ENCODE measurements around the gene TMEM185B. TPM values are rescaled to one million over a fixed set of nuclear protein-coding genes. Genes with fewer than 3 reads are reported as not detected.

The TMEM185B gene
- total and polyA plus RNA-seq, 4 donors: 1.8 to 8.5 (median 6.8) TPM

DNA sequence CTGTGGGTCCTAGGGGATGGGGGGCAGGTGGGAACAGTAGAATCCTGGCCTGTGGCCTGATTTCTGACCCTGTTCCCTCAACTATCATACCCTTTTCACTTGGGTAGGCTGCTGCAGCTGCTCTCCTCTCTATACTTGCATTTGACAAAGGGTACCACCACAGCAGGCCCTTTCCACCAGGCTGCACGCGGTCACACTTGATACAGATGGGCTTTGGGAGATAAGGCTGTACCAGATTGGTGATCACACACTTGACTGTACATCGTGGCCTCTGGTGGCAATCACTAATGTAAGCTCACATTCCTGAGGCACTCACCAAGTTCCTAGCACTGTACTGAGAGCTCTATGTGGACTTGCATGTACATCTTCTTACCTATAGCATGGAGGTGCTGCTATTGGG is 27.9 kb upstream of the TMEM185B start:
- Histone ChIP-seq H3K36me3 (ENCODE audit: control insufficient read depth in 4 of 4, insufficient read depth in 3 of 4, low read depth in 1 of 4, low read length in 3 of 4) (no peaks in the 10 kb centered on the region), H3K4me1 (ENCODE audit: control insufficient read depth in 4 of 4, insufficient read depth in 4 of 4, low read length in 3 of 4) (peaks cover 0 to 16% (median 11%) of the 10 kb centered on the region in 4 donors), H3K9me3 (ENCODE audit: control insufficient read depth in 4 of 4, low read length in 3 of 4) (no peaks in the 10 kb centered on the region), H3K9ac (ENCODE audit: low read depth in 1 of 2, low read length in 2 of 2) (no peak overlapping the region), H3K27ac (ENCODE audit: low read depth in 1 of 2, low read length in 2 of 2) (no peak overlapping the region), H3K27me3 (ENCODE audit: control insufficient read depth in 4 of 4, insufficient read depth in 4 of 4, low read length in 3 of 4) (no peaks in the 10 kb centered on the region), H3K4me3 (ENCODE audit: low read depth in 1 of 3, low read length in 3 of 3) (no peak overlapping the region)
- WGBS: 89% methylated on average over 3 of the region's 3 CpGs
- no peak for DNase-seq (ENCODE audit: low spot score)
- no peak for TF ChIP-seq JUND (IDR thresholded peaks at IDR 0.05)
- TF ChIP-seq, protein P1, sequence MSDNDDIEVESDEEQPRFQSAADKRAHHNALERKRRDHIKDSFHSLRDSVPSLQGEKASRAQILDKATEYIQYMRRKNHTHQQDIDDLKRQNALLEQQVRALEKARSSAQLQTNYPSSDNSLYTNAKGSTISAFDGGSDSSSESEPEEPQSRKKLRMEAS (IDR thresholded peaks at IDR 0.05): no peak
- no peak for TF ChIP-seq YY1 (IDR thresholded peaks at IDR 0.05)
- TF ChIP-seq SP1 (IDR thresholded peaks at IDR 0.05): no peak
- TF ChIP-seq, protein P2, sequence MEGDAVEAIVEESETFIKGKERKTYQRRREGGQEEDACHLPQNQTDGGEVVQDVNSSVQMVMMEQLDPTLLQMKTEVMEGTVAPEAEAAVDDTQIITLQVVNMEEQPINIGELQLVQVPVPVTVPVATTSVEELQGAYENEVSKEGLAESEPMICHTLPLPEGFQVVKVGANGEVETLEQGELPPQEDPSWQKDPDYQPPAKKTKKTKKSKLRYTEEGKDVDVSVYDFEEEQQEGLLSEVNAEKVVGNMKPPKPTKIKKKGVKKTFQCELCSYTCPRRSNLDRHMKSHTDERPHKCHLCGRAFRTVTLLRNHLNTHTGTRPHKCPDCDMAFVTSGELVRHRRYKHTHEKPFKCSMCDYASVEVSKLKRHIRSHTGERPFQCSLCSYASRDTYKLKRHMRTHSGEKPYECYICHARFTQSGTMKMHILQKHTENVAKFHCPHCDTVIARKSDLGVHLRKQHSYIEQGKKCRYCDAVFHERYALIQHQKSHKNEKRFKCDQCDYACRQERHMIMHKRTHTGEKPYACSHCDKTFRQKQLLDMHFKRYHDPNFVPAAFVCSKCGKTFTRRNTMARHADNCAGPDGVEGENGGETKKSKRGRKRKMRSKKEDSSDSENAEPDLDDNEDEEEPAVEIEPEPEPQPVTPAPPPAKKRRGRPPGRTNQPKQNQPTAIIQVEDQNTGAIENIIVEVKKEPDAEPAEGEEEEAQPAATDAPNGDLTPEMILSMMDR (IDR thresholded peaks at IDR 0.05; ENCODE audit: low read depth, low read length, missing input control): no peak
- TF ChIP-seq FOXA2 (IDR thresholded peaks at IDR 0.05): no peak
- no peak for TF ChIP-seq RXRA (IDR thresholded peaks at IDR 0.05)
- TF ChIP-seq, protein P3, sequence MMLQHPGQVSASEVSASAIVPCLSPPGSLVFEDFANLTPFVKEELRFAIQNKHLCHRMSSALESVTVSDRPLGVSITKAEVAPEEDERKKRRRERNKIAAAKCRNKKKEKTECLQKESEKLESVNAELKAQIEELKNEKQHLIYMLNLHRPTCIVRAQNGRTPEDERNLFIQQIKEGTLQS (IDR thresholded peaks at IDR 0.05): no peak

DNA sequence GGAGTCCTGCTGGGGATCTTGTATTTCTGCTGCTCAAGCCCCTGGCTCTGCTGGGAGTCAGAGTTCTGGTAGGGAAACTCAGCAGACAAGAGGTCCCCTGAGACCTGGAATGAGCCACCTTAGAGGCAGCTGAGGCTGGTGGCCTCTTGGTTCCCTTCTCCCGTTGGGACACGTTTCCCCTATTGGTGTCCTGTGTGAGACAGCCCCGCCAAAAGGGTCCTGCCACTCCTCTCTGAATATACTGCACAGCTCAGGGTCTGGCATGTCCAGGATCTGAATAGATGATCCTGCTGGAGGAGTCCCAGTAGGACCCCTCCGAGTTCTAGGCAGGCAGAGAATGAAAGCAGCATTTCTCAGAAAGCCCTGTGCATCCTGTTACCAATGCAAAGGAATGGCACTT is 27.4 kb upstream of the TMEM185B start:
- no peak for DNase-seq (ENCODE audit: low spot score)
- H3K4me3 ChIP-seq (ENCODE audit: low read depth in 1 of 3, low read length in 3 of 3): no peak overlapping the region
- no peaks in the 10 kb centered on the region for H3K9me3 ChIP-seq (ENCODE audit: control insufficient read depth in 4 of 4, low read length in 3 of 4)
- H3K4me1 ChIP-seq (ENCODE audit: control insufficient read depth in 4 of 4, insufficient read depth in 4 of 4, low read length in 3 of 4): peaks cover 0 to 16% (median 11%) of the 10 kb centered on the region in 4 donors
- no peaks in the 10 kb centered on the region for H3K27me3 ChIP-seq (ENCODE audit: control insufficient read depth in 4 of 4, insufficient read depth in 4 of 4, low read length in 3 of 4)
- H3K9ac ChIP-seq (ENCODE audit: low read depth in 1 of 2, low read length in 2 of 2): no peak overlapping the region
- 94% methylated on average over 4 of the region's 4 CpGs for WGBS
- TF ChIP-seq, protein P1 (IDR thresholded peaks at IDR 0.05): no peak
- TF ChIP-seq GABPA (IDR thresholded peaks at IDR 0.05 in 1 of 2, conservative IDR thresholded peaks at IDR 0.05 in 1 of 2): no peak
- TF ChIP-seq, protein P4, sequence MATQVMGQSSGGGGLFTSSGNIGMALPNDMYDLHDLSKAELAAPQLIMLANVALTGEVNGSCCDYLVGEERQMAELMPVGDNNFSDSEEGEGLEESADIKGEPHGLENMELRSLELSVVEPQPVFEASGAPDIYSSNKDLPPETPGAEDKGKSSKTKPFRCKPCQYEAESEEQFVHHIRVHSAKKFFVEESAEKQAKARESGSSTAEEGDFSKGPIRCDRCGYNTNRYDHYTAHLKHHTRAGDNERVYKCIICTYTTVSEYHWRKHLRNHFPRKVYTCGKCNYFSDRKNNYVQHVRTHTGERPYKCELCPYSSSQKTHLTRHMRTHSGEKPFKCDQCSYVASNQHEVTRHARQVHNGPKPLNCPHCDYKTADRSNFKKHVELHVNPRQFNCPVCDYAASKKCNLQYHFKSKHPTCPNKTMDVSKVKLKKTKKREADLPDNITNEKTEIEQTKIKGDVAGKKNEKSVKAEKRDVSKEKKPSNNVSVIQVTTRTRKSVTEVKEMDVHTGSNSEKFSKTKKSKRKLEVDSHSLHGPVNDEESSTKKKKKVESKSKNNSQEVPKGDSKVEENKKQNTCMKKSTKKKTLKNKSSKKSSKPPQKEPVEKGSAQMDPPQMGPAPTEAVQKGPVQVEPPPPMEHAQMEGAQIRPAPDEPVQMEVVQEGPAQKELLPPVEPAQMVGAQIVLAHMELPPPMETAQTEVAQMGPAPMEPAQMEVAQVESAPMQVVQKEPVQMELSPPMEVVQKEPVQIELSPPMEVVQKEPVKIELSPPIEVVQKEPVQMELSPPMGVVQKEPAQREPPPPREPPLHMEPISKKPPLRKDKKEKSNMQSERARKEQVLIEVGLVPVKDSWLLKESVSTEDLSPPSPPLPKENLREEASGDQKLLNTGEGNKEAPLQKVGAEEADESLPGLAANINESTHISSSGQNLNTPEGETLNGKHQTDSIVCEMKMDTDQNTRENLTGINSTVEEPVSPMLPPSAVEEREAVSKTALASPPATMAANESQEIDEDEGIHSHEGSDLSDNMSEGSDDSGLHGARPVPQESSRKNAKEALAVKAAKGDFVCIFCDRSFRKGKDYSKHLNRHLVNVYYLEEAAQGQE (IDR thresholded peaks at IDR 0.05): no peak
- H3K27ac ChIP-seq (ENCODE audit: low read depth in 1 of 2, low read length in 2 of 2): no peak overlapping the region
- H3K36me3 ChIP-seq (ENCODE audit: control insufficient read depth in 4 of 4, insufficient read depth in 3 of 4, low read depth in 1 of 4, low read length in 3 of 4): no peaks in the 10 kb centered on the region

DNA sequence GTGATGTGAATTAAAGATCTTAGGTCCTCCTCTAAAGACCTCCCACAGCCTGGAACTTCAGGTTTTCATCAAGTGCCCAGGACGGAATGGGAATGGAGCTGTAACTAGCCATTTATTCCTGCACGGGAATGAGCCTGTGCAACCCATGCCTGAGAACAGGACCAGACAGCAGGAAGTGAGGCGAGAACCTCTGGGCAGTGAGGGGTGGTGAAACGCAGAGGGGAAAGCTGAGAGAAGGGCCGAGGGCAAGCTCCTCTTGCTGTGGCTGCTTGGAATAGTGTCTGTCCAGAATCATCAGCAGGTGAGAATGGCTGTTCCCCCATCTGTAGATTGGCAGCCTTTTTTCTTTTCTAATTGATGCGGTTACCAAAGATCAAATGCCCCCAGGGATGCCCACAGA is 24.7 kb upstream of the TMEM185B start:
- DNase-seq (ENCODE audit: low spot score): no peak
- Histone ChIP-seq H3K4me1 (ENCODE audit: control insufficient read depth in 4 of 4, insufficient read depth in 4 of 4, low read length in 3 of 4) (peaks cover 0 to 6% (median 5%) of the 10 kb centered on the region in 4 donors), H3K4me3 (ENCODE audit: low read depth in 1 of 3, low read length in 3 of 3) (no peak overlapping the region), H3K27me3 (ENCODE audit: control insufficient read depth in 4 of 4, insufficient read depth in 4 of 4, low read length in 3 of 4) (no peaks in the 10 kb centered on the region), H3K36me3 (ENCODE audit: control insufficient read depth in 4 of 4, insufficient read depth in 3 of 4, low read depth in 1 of 4, low read length in 3 of 4) (no peaks in the 10 kb centered on the region), H3K9ac (ENCODE audit: low read depth in 1 of 2, low read length in 2 of 2) (no peak overlapping the region), H3K27ac (ENCODE audit: low read depth in 1 of 2, low read length in 2 of 2) (no peak overlapping the region), H3K9me3 (ENCODE audit: control insufficient read depth in 4 of 4, low read length in 3 of 4) (no peaks in the 10 kb centered on the region)
- WGBS: 69% methylated on average over 6 of the region's 6 CpGs
- TF ChIP-seq TAF1 (conservative IDR thresholded peaks at IDR 0.05): no peak
- no peak for TF ChIP-seq HNF4G (IDR thresholded peaks at IDR 0.05)
- TF ChIP-seq RXRA (IDR thresholded peaks at IDR 0.05): no peak
- TF ChIP-seq EGR1 (IDR thresholded peaks at IDR 0.05; ENCODE audit: low read depth in 2 of 2): no peak
- TF ChIP-seq JUND (IDR thresholded peaks at IDR 0.05): no peak
- TF ChIP-seq, protein P2 (IDR thresholded peaks at IDR 0.05; ENCODE audit: low read depth, low read length, missing input control): no peak
- TF ChIP-seq, protein P4 (IDR thresholded peaks at IDR 0.05): no peak
- TF ChIP-seq, protein P1 (IDR thresholded peaks at IDR 0.05): no peak
- no peak for TF ChIP-seq SP1 (IDR thresholded peaks at IDR 0.05)
- TF ChIP-seq FOXA2 (IDR thresholded peaks at IDR 0.05): no peak
- no peak for TF ChIP-seq RAD21 (IDR thresholded peaks at IDR 0.05)

All from liver (tissue), 9 donors.